GM12878 (cell line): ENCODE data around the gene TPI1. TPM values are rescaled to one million over a fixed set of nuclear protein-coding genes. Genes with fewer than 3 reads are reported as not detected.

Source experiments
- BMI1 ChIP-seq: fragments of 450-650 bp; IDR thresholded peaks from 2 replicates; pipeline ENCODE4 v1.6.1; 2016; ENCODE audit warnings: mild to moderate bottlenecking, moderate library complexity, borderline replicate concordance
- BRCA1 ChIP-seq: IDR thresholded peaks from 2 replicates; pipeline ENCODE4 v1.6.1; 2011; ENCODE audit warnings: low read depth, low read length, improper control_type of control experiment
- CBFB ChIP-seq: IDR thresholded peaks from 2 replicates; pipeline ENCODE4 v1.6.1; 2016; ENCODE audit warnings: antibody characterized with exemption, low read depth
- CBX5 ChIP-seq: sonication (generic); IDR thresholded peaks from 2 replicates; pipeline ENCODE4 v1.6.1; 2016; ENCODE audit warnings: low read depth, moderate library complexity, mild to moderate bottlenecking, inconsistent platforms
- ELK1 ChIP-seq: IDR thresholded peaks from 2 replicates; pipeline ENCODE4 v1.6.1; 2012; ENCODE audit warnings: low read depth, low read length, improper control_type of control experiment
- ESRRA ChIP-seq: IDR thresholded peaks from 2 replicates; pipeline ENCODE4 v1.6.1; 2012; ENCODE audit warnings: mild to moderate bottlenecking, low read length, improper control_type of control experiment
- HSF1 ChIP-seq: fragments of 150-350 bp; IDR thresholded peaks from 2 replicates; pipeline ENCODE4 v1.6.1; 2014; ENCODE audit warnings: mild to moderate bottlenecking, low read depth, low read length
- MYC ChIP-seq: IDR thresholded peaks from 2 replicates; pipeline ENCODE4 v1.6.1; 2011; ENCODE audit warnings: mild to moderate bottlenecking, low read length, moderate library complexity, inconsistent platforms; ENCODE audit not compliant: insufficient read depth, insufficient replicate concordance, insufficient read length, severe bottlenecking
- NBN ChIP-seq: fragments of 450-650 bp; IDR thresholded peaks from 2 replicates; pipeline ENCODE4 v1.6.1; 2016
- POLR2A ChIP-seq: IDR thresholded peaks from 2 replicates; pipeline ENCODE4 v1.6.1; 2011; ENCODE audit warnings: low read depth, mild to moderate bottlenecking, low read length
- PRDM15 ChIP-seq: fragments of 450-650 bp; formaldehyde crosslinking; IDR thresholded peaks from 2 replicates; pipeline ENCODE4 v1.4.0; 2020; ENCODE audit warnings: mild to moderate bottlenecking, moderate library complexity
- SP1 ChIP-seq: IDR thresholded peaks from one replicate; pipeline ENCODE4 v1.6.1; 2011; ENCODE audit warnings: low read depth, low read length
- SUPT20H ChIP-seq: IDR thresholded peaks from 2 replicates; pipeline ENCODE4 v1.6.1; 2011; ENCODE audit warnings: low read depth, mild to moderate bottlenecking, low read length, moderate library complexity, borderline replicate concordance; ENCODE audit not compliant: control insufficient read depth
- TCF12 ChIP-seq: IDR thresholded peaks from 2 replicates; pipeline ENCODE4 v1.6.1; 2011; ENCODE audit warnings: low read depth, mild to moderate bottlenecking, low read length
- ZBED1 ChIP-seq: IDR thresholded peaks from 2 replicates; pipeline ENCODE4 v1.6.1; 2016; ENCODE audit warnings: borderline replicate concordance
- ZNF24 ChIP-seq: fragments of 450-650 bp; IDR thresholded peaks from 2 replicates; pipeline ENCODE4 v1.6.1; 2017; ENCODE audit warnings: antibody characterized with exemption, mild to moderate bottlenecking
- ZNF592 ChIP-seq: fragments of 450-650 bp; IDR thresholded peaks from 2 replicates; pipeline ENCODE4 v1.6.1; 2017; ENCODE audit warnings: mild to moderate bottlenecking, moderate library complexity
- ZNF622 ChIP-seq: fragments of 450-650 bp; IDR thresholded peaks from 2 replicates; pipeline ENCODE4 v1.6.1; 2017; ENCODE audit warnings: mild to moderate bottlenecking, inconsistent platforms
- polyA plus RNA-seq, 11 experiments: library from polyadenylated mRNA; depleted of rRNA in 4 of 11; unstranded in 6 of 11; stranded (reverse) in 5 of 11; fragments of >200 nt; fragmentation: Nextera tagmentation in 4 of 11; fragmentation: Illumina TruSeq in 1 of 11; extraction: Ambion mirVana in 4 of 11; extraction: Trizol in 1 of 11; gene quantifications; 1 replicate in 1 of 11; 2 replicates in 10 of 11; pipeline versions ENCODE4 v1.2.1 to v1.2.3, GENCODE V29; 2011 to 2016; ENCODE audit warnings: inconsistent platforms in 2 of 11, missing spikeins in 2 of 11, low read depth in 1 of 11
- total RNA-seq, 4 experiments: library from RNA; depleted of rRNA in 3 of 4; stranded (reverse); fragments of >200 nt in 3 of 4; fragmentation: Illumina TruSeq in 1 of 4; extraction: Trizol in 1 of 4; gene quantifications; 2 replicates each; pipeline versions ENCODE4 v1.2.1 to v1.2.3, GENCODE V29; 2013 to 2021

Gene TPI1
- total and polyA plus RNA-seq, 10 of the 15 experiments (the other 5 are each of a cell fraction or from before 2014, with no cell fraction given) = 916 to 7,349 (median 1,677) TPM

GRCh38 chr12:6851921-6852650 lies 15.2 kb upstream of the TPI1 start, which contains the start of gene USP5 (continued):
- TF ChIP-seq SP1 (peak; percentile 93), ZNF592 (no peak), SUPT20H (no peak), BMI1 (no peak), CBFB (no peak), BRCA1 (no peak; the same call in 1 of the 2 replicates), ZNF622 (no peak), ZNF24 (no peak), ELK1 (peak; percentile 84), ESRRA (peak; percentile 91; the same call in 1 of the 2 replicates), HSF1 (no peak), PRDM15 (no peak), CBX5 (no peak), ZBED1 (no peak), MYC (peak; percentile 51), NBN (peak; percentile 55; the same call in 1 of the 2 replicates), TCF12 (0 out of 2 replicates have a peak, but pooled peaks have one; percentile 4), POLR2A (peak; percentile 89)
